GM21723 (cell line): ENCODE results near the gene NTSR1.

Experiments used
- ATAC-seq: cut with Tn5 transposase; IDR thresholded peaks from one replicate; pipeline ENCODE4 v1.9.1; 2021; ENCODE audit warnings: mild to moderate bottlenecking, moderate library complexity; ENCODE audit not compliant: unreplicated experiment

The NTSR1 gene

GRCh38 chr20:62706857-62707256, 1.8 kb upstream of the NTSR1 start:
- no peak for ATAC-seq

GRCh38 chr20:62707276-62707920, 1.2 kb upstream of the NTSR1 start:
- no peak for ATAC-seq

- ATAC-seq: no peak
Measured at GRCh38 chr20:62707921-62708521, 615 bp upstream of the NTSR1 start.

DNA sequence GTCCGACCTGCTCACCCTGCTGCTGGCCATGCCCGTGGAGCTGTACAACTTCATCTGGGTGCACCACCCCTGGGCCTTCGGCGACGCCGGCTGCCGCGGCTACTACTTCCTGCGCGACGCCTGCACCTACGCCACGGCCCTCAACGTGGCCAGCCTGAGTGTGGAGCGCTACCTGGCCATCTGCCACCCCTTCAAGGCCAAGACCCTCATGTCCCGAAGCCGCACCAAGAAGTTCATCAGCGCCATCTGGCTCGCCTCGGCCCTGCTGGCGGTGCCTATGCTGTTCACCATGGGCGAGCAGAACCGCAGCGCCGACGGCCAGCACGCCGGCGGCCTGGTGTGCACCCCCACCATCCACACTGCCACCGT, 885 bp downstream of the NTSR1 start:
- ATAC-seq: no peak

DNA sequence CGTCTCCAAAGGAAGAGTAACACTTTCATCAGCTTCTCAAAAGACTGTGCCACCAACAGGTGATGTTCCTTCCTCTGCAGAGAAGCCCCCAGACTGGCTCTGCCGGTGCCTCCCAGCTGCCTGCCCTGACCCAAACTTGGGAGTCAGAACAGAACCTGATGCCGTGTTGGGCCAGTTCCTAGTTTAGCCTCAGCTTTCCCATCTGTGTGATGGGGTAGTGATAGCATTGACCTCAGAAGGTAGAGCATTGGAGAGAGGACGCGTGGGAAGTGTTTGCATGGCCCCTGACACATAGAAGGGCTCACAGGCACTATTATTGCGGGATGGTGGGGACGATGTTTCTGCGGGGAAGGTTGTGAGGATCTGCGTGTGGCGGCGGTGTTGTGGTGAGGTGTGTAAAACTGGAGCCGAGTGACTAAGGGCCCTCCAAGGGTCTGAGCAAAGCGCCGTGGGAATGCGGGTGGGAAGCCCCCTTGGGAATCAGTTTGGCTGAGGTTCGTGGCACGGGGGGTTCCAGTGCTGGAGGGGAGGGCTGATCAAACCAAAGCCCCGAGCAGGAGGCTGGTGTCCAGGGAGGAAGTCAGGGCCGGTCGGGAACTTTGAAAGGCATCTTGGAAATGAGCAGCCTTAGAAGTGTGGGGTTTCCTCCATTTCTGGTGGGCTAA, 1.7 kb downstream of the NTSR1 start:
- ATAC-seq: no peak

- no peak for ATAC-seq
Measured at GRCh38 chr20:62710886-62711702, 2.5 kb downstream of the NTSR1 start.

GRCh38 chr20:62711703-62712101, 3.1 kb downstream of the NTSR1 start:
- no peak for ATAC-seq

- no peak for ATAC-seq
Measured at GRCh38 chr20:62712606-62713005, 4.0 kb downstream of the NTSR1 start.

DNA sequence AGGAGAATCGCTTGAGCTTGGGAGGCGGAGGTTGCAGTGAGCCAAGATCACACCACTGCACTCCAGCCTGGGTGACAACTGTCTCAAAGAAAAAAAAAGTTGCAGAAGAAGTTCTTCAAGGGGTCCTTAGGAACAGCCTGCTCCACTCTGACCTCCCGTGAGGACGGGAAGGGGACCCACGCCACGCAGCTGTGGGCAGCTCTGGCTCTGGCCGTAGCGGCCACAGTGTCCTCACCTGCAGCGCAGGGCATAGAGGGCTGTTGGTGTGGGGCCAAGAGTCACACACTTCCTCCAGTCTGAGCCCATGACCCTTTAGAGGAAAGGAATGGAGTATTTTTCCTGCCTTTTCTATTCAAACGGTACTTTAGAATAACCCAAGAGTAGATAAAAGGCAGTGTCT, 5.4 kb downstream of the NTSR1 start:
- no peak for ATAC-seq

- ATAC-seq: no peak
Measured at GRCh38 chr20:62714799-62715198, 6.2 kb downstream of the NTSR1 start.

DNA sequence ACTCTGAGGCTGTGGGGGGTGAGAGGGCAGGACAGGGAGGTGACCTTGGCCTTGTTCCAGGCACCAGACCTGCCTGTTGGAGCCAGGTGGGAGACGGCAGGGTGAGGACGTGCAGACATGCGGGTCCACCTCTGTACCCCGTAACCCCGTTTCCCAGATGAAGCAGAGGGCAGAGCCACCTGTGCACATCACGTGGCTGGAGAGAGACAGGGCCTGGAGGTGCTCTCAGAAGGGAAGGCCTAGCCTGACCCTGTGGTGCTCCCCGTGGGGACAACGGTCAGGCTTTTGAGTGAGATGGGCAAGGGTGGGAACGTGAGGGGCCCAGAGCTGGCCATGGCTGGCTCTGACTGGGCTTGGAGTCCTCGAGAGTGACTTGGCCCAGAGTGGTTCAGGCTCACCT, 6.6 kb downstream of the NTSR1 start:
- ATAC-seq: no peak

DNA sequence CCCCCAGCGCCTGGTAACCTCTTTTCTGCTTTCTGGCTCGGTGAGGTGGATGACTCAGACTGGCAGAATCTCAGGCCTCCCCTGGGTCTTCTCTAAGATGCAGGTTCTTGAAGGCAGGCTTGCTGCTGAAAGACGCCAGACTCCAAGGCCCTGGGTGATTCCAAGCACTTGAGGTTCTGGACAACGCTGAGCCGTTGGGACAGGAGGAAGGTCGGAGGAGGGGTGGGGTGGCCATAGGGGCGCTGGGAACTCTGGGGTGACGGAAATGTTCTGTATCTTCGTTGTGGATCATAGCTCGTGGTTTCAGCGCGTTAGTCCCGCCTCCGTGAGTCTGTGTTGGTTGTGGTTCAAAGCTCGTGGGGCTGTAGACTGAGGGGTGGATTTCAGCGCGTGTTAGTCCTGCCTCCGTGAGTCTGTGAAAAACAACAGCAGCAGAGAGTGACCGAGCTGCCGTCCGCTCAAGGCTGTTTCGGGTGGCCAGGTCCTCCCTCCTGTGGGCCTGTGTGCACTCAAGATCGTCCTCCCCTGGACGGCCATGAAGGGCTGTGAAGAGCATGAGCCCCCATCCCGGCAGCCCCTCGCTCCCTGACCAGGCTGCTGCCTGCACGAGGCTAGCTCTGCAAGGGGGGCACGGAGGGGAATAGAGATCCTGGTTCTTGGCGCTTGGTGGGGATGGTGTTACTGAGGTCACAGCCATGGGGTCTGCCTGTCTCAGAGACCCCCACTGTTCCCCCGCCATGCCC, 7.7 kb downstream of the NTSR1 start:
- ATAC-seq: no peak

DNA sequence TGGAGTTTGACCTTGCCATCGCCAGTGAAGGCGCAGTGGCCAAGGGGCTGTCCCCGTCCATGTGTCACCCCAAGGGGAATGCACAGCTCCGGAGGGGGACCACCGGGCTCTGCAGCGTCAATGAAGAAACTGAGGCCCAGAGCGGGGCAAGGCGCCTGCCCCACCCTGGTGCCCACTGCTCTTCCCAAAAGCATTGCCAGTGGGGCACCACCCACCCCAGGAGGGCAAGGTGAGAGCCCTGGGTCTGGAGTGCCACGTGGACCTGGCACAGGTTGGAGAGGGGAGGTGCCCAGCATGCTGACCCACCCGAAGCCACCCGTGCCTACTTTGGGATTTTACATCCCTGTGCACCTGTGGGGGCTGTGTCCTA, 8.3 kb downstream of the NTSR1 start:
- ATAC-seq: no peak

DNA sequence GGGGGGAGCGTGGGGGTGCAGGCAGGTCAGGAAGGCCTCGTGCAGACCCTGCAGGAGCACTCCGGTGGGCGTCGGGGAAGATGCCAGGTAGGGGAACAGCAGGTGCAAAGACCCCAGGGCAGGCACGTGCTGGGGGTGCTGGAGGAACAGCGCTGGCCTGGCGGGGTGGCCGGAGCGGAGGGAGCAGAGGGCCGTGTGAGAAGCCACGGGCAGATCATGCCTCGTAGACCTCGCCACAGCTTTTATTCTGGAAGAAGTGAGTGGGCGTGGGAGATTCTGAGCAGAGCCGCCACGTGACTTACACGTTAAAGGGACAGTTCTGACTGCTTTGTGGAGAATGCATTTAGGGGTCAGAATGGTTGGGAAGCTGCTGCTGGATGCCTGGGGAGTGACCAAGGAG, 9.3 kb downstream of the NTSR1 start:
- no peak for ATAC-seq

DNA sequence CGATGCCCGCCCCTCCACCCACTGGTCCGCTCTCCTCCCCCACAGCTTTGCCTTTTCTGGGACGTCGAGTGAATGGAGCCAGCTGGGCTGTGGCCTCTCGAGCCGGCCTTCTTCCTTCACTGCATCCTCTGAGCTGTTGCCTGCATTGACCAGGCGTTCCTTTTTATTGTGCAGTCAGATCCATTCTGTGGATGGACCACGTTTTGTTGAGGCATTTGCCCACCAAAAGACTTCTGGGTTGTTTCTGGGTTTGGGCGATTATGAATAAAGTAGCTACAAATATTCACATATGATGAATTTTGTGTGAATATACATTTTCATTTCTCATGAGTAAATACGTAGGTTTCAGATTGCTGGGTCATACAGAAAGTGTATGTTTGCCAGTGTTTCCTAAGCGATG, 9.9 kb downstream of the NTSR1 start:
- no peak for ATAC-seq

DNA sequence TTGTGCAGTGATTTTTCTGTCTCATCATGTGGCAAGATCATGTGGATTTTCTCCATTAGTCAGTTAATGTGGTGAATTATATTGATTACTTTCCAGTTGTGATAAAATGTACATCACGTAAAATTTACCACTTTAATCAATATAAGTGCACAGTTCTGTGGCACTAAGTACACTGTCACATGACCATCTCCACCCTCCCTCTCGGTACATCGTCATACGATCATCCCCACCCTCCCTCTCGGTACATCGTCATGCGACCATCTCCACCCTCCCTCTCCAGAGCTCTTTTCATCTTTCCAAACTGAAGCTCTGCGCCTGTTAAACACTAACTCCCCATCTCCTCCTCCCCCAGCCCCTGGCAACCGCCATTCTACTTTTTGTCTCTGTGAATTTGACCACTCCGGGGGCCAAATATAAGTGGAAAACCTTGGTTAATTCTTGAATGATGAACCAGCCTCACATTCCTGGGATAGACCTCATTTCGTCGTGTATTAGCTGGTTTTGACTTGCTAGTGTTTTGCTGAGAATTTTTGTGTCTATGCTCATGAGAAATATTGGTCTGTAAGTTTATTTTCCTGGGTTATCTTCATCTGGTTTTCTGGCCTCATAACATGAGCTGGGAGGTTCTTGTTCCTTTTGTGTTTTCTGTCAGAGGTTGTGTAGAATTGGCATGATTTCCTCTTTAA, 10.8 kb downstream of the NTSR1 start:
- no peak for ATAC-seq

DNA sequence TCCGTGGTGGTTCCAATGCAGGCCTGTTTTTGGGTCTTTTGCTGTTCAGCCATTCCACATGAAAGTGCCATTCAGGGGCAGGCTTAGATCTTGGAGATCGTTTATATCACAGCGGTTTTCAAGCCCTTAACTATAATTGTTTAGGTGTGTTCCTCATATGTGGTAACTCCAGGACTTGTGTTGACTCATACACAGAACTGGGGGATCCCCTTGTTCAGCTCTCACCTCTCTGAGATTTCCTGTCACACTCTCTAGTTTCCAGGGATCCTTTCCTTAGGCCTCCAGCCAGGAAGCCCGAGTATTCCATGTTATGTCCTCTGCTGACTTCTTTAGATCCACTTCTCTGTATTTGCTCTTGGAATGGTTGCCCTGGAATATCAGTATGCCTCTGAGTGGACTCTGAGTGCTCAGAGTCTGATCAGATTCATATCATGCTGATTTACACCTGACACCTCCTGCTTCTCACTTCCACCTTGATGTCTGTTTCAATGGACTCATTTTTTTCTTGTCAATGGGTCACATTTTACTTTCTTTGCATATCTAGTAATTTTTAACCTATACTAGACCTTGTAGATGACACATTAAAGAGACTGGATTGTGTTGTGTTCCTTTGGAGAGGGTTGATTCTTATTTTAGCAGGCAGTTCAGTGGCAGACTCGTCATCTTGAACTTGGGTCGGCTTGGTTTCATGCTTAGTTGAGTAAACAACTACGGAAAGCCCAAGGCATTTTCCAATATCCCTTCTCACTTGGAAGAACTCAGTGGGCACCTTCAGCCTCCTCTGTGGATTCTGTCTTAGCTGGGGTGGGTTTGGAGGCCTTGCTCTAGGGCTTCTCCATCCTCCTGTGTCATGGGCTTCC, 13.1 kb downstream of the NTSR1 start:
- no peak for ATAC-seq

- no peak for ATAC-seq
Measured at GRCh38 chr20:62722627-62723026, 14.0 kb downstream of the NTSR1 start.

DNA sequence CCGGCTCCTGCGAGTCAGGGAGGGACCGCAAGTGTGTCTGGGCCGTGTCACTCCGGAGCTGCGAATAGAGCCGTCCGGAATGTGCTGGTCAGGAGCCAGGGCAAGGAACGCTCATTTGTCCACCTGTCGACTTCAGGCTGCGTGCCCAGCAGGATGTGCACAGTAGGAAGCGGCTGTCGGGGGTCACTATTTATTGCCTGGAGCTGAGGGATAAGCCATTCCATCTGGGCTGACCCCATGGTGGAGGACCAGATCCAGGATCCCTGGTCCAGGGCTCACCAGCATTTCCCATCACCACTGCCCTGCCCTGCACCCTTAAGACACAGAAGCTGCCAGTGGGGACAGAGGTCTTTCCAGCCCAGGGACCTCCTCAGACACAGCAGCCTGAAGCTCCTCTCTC, 14.7 kb downstream of the NTSR1 start:
- no peak for ATAC-seq
